OCI-LY7 (cell line): Measurements from ENCODE around the gene ZNF792. TPM values are rescaled to one million over a fixed set of nuclear protein-coding genes. Genes with fewer than 3 reads are reported as not detected.

Source experiments
- BruUV-seq: library from RNA; stranded (reverse); fragments of 400-500 nt; replicated peaks from 2 replicates; lab custom pipeline; 2021; lab: Mats Ljungman, UMichigan
- CTCF ChIA-PET: fragments of 300-600 bp; sonication (Branson Sonifier 250); formaldehyde crosslinking; loops from one replicate; lab custom pipeline; 2022; ENCODE audit warnings: antibody characterized with exemption; ENCODE audit not compliant: unreplicated experiment; lab: Charles Lee
- POLR2A ChIA-PET: fragments of 300-600 bp; sonication (Branson Sonifier 250); formaldehyde crosslinking; loops from one replicate; lab custom pipeline; 2022; ENCODE audit warnings: antibody characterized with exemption; lab: Charles Lee
- DNase-seq: peaks from one replicate; pipeline ENCODE4 v3.0.0-alpha.2; 2015; ENCODE audit warnings: low spot score
- H2AFZ ChIP-seq: fragments of 200-600 bp; sonication (generic), shearing (Covaris generic); 2 replicates; pipeline ENCODE4 v1.6.1; 2014; ENCODE audit warnings: mild to moderate bottlenecking, antibody characterized with exemption, low read length, moderate library complexity
- H3K27ac ChIP-seq: fragments of 200-600 bp; sonication (generic); 2 replicates; pipeline ENCODE4 v1.5.1; 2014; ENCODE audit warnings: mixed run types, low read depth, mild to moderate bottlenecking, moderate library complexity, low read length, inconsistent platforms; ENCODE audit not compliant: poor library complexity, severe bottlenecking
- H3K36me3 ChIP-seq: fragments of 200-600 bp; sonication (generic); 2 replicates; pipeline ENCODE4 v1.6.1; 2014; ENCODE audit warnings: mild to moderate bottlenecking, antibody characterized with exemption, low read length, moderate library complexity, mixed read lengths; ENCODE audit not compliant: insufficient read depth
- H3K4me1 ChIP-seq: fragments of 200-600 bp; sonication (generic); 2 replicates; pipeline ENCODE4 v1.5.1; 2014; ENCODE audit warnings: mild to moderate bottlenecking, low read length; ENCODE audit not compliant: insufficient read depth, poor library complexity, severe bottlenecking
- H3K4me2 ChIP-seq: fragments of 200-600 bp; sonication (generic); 2 replicates; pipeline ENCODE4 v1.6.1; 2014; ENCODE audit warnings: mild to moderate bottlenecking, low read length
- H3K4me3 ChIP-seq: fragments of 200-600 bp; sonication (generic); 2 replicates; pipeline ENCODE4 v1.5.1; 2014; ENCODE audit warnings: mild to moderate bottlenecking, low read depth, low read length; ENCODE audit not compliant: poor library complexity, severe bottlenecking
- H3K79me2 ChIP-seq: fragments of 200-600 bp; sonication (generic); 2 replicates; pipeline ENCODE4 v1.6.1; 2016; ENCODE audit warnings: low read depth, mild to moderate bottlenecking, low read length, moderate library complexity, mixed read lengths; ENCODE audit not compliant: insufficient read depth
- H3K9me2 ChIP-seq: fragments of 200-600 bp; sonication (generic); 2 replicates; pipeline ENCODE4 v1.6.1; 2016; ENCODE audit warnings: mild to moderate bottlenecking, low read length, mixed read lengths; ENCODE audit not compliant: insufficient read depth
- H3K9me3 ChIP-seq: fragments of 200-600 bp; sonication (generic); 2 replicates; pipeline ENCODE4 v1.6.1; 2014; ENCODE audit warnings: mild to moderate bottlenecking, mixed run types, low read length, mixed read lengths
- H4K20me1 ChIP-seq: fragments of 200-600 bp; sonication (generic); 2 replicates; pipeline ENCODE4 v1.6.1; 2014; ENCODE audit warnings: mild to moderate bottlenecking, antibody characterized with exemption, low read length, moderate library complexity, mixed read lengths; ENCODE audit not compliant: insufficient read depth
- EZH2phosphoT487 ChIP-seq: fragments of 200-600 bp; sonication (generic); IDR thresholded peaks from 2 replicates; pipeline ENCODE4 v1.6.1; 2018; ENCODE audit warnings: low read depth, borderline replicate concordance, mild to moderate bottlenecking, mixed run types, antibody characterized with exemption, low read length, moderate library complexity, mixed read lengths
- intact Hi-C: fragments of 100-400 bp; cut with micrococcal nuclease; formaldehyde crosslinking; loops from one replicate; pipeline ENCODE4 v1.10.0; 2022; ENCODE audit not compliant: unreplicated experiment
- total RNA-seq, 2 experiments: library from RNA; depleted of rRNA in 1 of 2; stranded (reverse); fragments of >200 nt in 1 of 2; shearing (Covaris generic) in 1 of 2; gene quantifications; 2 replicates each; pipeline ENCODE4 v1.2.3, GENCODE V29; 2014 to 2022
- TF ChIP-seq, protein P1 (sequence below): fragments of 200-600 bp; sonication (generic); conservative IDR thresholded peaks from 2 replicates; pipeline ENCODE4 v1.5.1; 2014; ENCODE audit warnings: mild to moderate bottlenecking, antibody characterized with exemption, low read length, moderate library complexity, mixed read lengths

The ZNF792 gene
- total RNA-seq, 2 experiments from 2014 or later, result 8.0 to 9.5 TPM

GRCh38 chr19:34988119-34988518, 24.1 kb upstream of the ZNF792 start:
- Histone ChIP-seq H3K4me3 (no peak overlapping the region), H2AFZ (no peak overlapping the region), H3K9me2 (no peaks in the 10 kb centered on the region), H3K9me3 (peaks cover 8% of the 10 kb centered on the region; the same call in 1 of the 2 replicates), H3K79me2 (no peaks in the 10 kb centered on the region), H3K27ac (no peak overlapping the region), H3K36me3 (no peaks in the 10 kb centered on the region), H3K4me1 (peaks cover 13% of the 10 kb centered on the region), H4K20me1 (no peaks in the 10 kb centered on the region), H3K4me2 (no peak overlapping the region)
- TF ChIP-seq, protein P1, sequence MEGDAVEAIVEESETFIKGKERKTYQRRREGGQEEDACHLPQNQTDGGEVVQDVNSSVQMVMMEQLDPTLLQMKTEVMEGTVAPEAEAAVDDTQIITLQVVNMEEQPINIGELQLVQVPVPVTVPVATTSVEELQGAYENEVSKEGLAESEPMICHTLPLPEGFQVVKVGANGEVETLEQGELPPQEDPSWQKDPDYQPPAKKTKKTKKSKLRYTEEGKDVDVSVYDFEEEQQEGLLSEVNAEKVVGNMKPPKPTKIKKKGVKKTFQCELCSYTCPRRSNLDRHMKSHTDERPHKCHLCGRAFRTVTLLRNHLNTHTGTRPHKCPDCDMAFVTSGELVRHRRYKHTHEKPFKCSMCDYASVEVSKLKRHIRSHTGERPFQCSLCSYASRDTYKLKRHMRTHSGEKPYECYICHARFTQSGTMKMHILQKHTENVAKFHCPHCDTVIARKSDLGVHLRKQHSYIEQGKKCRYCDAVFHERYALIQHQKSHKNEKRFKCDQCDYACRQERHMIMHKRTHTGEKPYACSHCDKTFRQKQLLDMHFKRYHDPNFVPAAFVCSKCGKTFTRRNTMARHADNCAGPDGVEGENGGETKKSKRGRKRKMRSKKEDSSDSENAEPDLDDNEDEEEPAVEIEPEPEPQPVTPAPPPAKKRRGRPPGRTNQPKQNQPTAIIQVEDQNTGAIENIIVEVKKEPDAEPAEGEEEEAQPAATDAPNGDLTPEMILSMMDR, result no peak
- TF ChIP-seq EZH2phosphoT487, result no peak
- BruUV-seq, result no TSS peak
- intact Hi-C loops, result no loop called here
- DNase-seq, result no peak
- ChIA-PET CTCF (no interaction called here), POLR2A (interaction anchor here (0.8 kb wide), 1 partner anchor 137 kb away, joined by 3 read pairs; no protein-coding TSS in a partner anchor)

- no peaks in the 10 kb centered on the region for H3K36me3 ChIP-seq
- no peak overlapping the region for H3K4me3 ChIP-seq
- DNase-seq, result peak; percentile 50
- TF ChIP-seq, protein P1, result no peak
- no peaks in the 10 kb centered on the region for H3K79me2 ChIP-seq
- BruUV-seq, result no TSS peak
- peaks cover 8% of the 10 kb centered on the region; the same call in 1 of the 2 replicates for H3K9me3 ChIP-seq
- H3K4me1 ChIP-seq, result peaks cover 13% of the 10 kb centered on the region
- intact Hi-C loops, result no loop called here
- POLR2A ChIA-PET, result interaction anchor here (0.6 kb wide), 1 partner anchor 150 kb away, joined by 3 read pairs; no protein-coding TSS in a partner anchor
- peak overlapping the region; percentile 49 for H3K4me2 ChIP-seq
- no peak overlapping the region for H3K27ac ChIP-seq
- H2AFZ ChIP-seq, result peak overlapping the region; percentile 83
- CTCF ChIA-PET, result interaction anchor here (0.5 to 1.0 kb wide), 2 partner anchors 11 to 422 kb away, joined by 4 read pairs; no protein-coding TSS in a partner anchor
- H3K9me2 ChIP-seq, result no peaks in the 10 kb centered on the region
- no peaks in the 10 kb centered on the region for H4K20me1 ChIP-seq
These were observed 21.4 kb upstream of the ZNF792 start for GRCh38 chr19:34985249-34986022.

DNA sequence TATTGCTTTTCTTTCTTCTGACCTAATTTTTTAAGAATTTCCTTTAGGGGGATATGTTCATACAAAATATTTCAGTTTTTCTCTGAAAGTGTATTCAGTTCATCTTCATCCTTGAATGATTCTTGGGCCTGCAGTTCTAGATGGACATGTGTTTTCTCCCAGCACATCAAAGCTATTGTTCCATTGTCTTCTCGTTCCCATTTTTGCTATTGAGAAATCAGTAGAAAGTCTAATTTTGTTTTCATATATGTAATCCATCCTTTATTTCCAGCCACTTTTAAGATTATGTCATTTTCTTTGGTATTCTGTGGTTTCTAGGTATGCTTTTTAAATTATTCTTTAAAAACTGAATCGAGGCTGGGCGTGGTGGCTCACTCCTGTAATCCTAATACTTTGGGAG, 20.3 kb upstream of the ZNF792 start:
- no peak for TF ChIP-seq EZH2phosphoT487
- TF ChIP-seq, protein P1, result no peak
- Histone ChIP-seq H3K4me2 (no peak overlapping the region), H3K79me2 (no peaks in the 10 kb centered on the region), H3K9me2 (no peaks in the 10 kb centered on the region), H3K27ac (no peak overlapping the region), H2AFZ (no peak overlapping the region), H3K9me3 (peaks cover 8% of the 10 kb centered on the region; the same call in 1 of the 2 replicates), H4K20me1 (no peaks in the 10 kb centered on the region), H3K4me3 (no peak overlapping the region), H3K4me1 (peaks cover 13% of the 10 kb centered on the region), H3K36me3 (no peaks in the 10 kb centered on the region)
- DNase-seq, result no peak
- ChIA-PET POLR2A (no interaction called here), CTCF (no interaction called here)
- intact Hi-C loops, result no loop called here
- no TSS peak for BruUV-seq
